Liver (tissue), 3 donors: Measurements from ENCODE around the gene ANKFN1.

Experiments
- GABPA ChIP-seq, 2 donors: IDR thresholded peaks in 1 of 2; conservative IDR thresholded peaks in 1 of 2; 2 replicates each; pipeline ENCODE4 v1.6.1; 2016; ENCODE audit warnings: antibody characterized with exemption in 2 of 2, mild to moderate bottlenecking in 1 of 2, moderate library complexity in 1 of 2
- HNF4G ChIP-seq: IDR thresholded peaks from 2 replicates; pipeline ENCODE4 v1.6.1; 2016; ENCODE audit warnings: antibody characterized with exemption
- MAX ChIP-seq: IDR thresholded peaks from 2 replicates; pipeline ENCODE4 v1.6.1; 2016; ENCODE audit warnings: antibody characterized with exemption
- YY1 ChIP-seq: IDR thresholded peaks from 2 replicates; pipeline ENCODE4 v1.6.1; 2016; ENCODE audit warnings: antibody characterized with exemption, mild to moderate bottlenecking
- TF ChIP-seq, protein P1 (sequence below): fragments of 150-350 bp; IDR thresholded peaks from 2 replicates; pipeline ENCODE4 v1.5.1; 2017; ENCODE audit warnings: improper control_type of control experiment, low read depth, low read length; ENCODE audit not compliant: missing input control
- donor health status: healthy.
- donor health status: healthy.

DNA sequence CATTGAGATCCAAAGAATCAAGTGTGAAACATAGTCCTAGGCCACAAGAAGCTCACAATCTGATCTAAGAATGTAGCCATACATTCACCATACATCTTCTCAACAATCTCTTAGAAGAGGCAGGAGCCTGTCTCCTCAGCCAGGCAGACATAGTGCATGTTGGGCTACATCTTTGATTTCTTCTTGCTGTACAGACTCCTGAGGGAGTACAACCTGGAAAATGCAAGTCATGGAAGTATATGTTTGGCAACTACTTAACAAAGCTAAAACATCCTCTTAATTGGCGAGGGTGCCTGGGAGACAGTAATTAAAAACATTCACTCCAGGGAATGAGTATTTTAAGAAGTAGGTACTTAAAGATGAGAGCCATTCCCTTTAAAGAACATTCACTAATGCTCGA is 361.0 kb downstream of the ANKFN1 start:
- TF ChIP-seq, protein P1, sequence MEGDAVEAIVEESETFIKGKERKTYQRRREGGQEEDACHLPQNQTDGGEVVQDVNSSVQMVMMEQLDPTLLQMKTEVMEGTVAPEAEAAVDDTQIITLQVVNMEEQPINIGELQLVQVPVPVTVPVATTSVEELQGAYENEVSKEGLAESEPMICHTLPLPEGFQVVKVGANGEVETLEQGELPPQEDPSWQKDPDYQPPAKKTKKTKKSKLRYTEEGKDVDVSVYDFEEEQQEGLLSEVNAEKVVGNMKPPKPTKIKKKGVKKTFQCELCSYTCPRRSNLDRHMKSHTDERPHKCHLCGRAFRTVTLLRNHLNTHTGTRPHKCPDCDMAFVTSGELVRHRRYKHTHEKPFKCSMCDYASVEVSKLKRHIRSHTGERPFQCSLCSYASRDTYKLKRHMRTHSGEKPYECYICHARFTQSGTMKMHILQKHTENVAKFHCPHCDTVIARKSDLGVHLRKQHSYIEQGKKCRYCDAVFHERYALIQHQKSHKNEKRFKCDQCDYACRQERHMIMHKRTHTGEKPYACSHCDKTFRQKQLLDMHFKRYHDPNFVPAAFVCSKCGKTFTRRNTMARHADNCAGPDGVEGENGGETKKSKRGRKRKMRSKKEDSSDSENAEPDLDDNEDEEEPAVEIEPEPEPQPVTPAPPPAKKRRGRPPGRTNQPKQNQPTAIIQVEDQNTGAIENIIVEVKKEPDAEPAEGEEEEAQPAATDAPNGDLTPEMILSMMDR: no peak
- no peak for TF ChIP-seq MAX
- TF ChIP-seq HNF4G: no peak
- TF ChIP-seq YY1: no peak
- no peak for TF ChIP-seq GABPA (IDR thresholded peaks at IDR 0.05 in 1 of 2, conservative IDR thresholded peaks at IDR 0.05 in 1 of 2)
